ENCODE data around the gene ASZ1. TPM values are rescaled to one million over a fixed set of nuclear protein-coding genes. Genes with fewer than 3 reads are reported as not detected.

Gene ASZ1
- total and polyA plus RNA-seq, 4 donors = not detected

- 97 to 99% methylated on average over 3 of the region's 3 CpGs for WGBS, 2 donors
- no peak overlapping the region for H3K27ac ChIP-seq (ENCODE audit: low read depth in 1 of 2, low read length in 2 of 2)
- no peaks in the 10 kb centered on the region for H3K36me3 ChIP-seq (ENCODE audit: control insufficient read depth in 1 of 2, insufficient read depth in 2 of 2, low read length in 1 of 2)
- no peak for DNase-seq
- no peak overlapping the region for H3K4me3 ChIP-seq (ENCODE audit: low read length in 2 of 2)
- peaks cover 2% of the 10 kb centered on the region for H3K9me3 ChIP-seq (ENCODE audit: control insufficient read depth, low read length)
- intact Hi-C loops (cut with DNase I) = loop anchor here (5.0 to 10.0 kb wide), 3 partner anchors 178 to 455 kb away; no protein-coding TSS in a partner anchor
- ATAC-seq (ENCODE audit: low FRiP score) = no peak
- H3K4me1 ChIP-seq (ENCODE audit: control insufficient read depth in 1 of 2, insufficient read depth in 2 of 2, low read length in 2 of 2) = no peaks in the 10 kb centered on the region
- H3K27me3 ChIP-seq (ENCODE audit: control insufficient read depth in 1 of 2, insufficient read depth in 2 of 2, low read length in 1 of 2) = no peaks in the 10 kb centered on the region
Measured at GRCh38 chr7:117389871-117390270, 37.4 kb downstream of the ASZ1 start.

DNA sequence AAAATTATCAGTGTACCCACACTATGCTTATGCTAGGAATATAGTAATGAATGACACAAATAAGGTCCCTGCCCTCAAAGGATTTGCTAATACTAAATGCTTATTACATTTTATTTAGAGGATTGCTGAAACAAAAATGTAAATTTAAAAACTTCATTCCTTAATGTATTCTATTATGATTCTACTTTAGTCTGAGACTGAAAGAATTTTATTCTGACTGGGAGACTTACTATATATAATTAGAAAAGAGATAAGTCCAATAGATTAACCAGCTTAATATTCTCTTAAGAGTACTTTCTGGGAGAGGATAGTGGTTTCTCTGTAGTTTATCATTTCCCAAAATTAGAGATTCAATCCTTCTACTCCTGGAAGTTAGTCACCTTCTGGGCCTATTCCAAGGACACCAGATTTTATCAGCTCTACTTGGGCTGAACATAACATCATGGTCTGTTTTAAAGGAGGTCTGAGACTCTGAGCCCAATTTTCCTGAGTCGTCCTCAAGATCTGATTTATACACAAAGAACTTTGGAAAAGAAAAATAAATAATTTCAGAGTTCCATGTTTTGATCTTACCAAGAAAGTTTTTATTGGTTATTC is 41.1 kb downstream of the ASZ1 start:
- intact Hi-C loops (cut with DNase I) = loop anchor here (5.0 to 10.0 kb wide), 3 partner anchors 174 to 451 kb away; no protein-coding TSS in a partner anchor
- Histone ChIP-seq H3K27ac (ENCODE audit: low read depth in 1 of 2, low read length in 2 of 2) (no peak overlapping the region), H3K4me3 (ENCODE audit: low read length in 2 of 2) (no peak overlapping the region), H3K9me3 (ENCODE audit: control insufficient read depth, low read length) (peaks cover 2% of the 10 kb centered on the region), H3K36me3 (ENCODE audit: control insufficient read depth in 1 of 2, insufficient read depth in 2 of 2, low read length in 1 of 2) (no peaks in the 10 kb centered on the region), H3K27me3 (ENCODE audit: control insufficient read depth in 1 of 2, insufficient read depth in 2 of 2, low read length in 1 of 2) (no peaks in the 10 kb centered on the region), H3K4me1 (ENCODE audit: control insufficient read depth in 1 of 2, insufficient read depth in 2 of 2, low read length in 2 of 2) (no peaks in the 10 kb centered on the region)
- no peak for ATAC-seq (ENCODE audit: low FRiP score)
- no peak for DNase-seq
- 0 to 14% methylated on average over 1 of the region's 1 CpG for WGBS, 2 donors

GRCh38 chr7:117385363-117386109 is 41.8 kb downstream of the ASZ1 start:
- no peaks in the 10 kb centered on the region for H3K4me1 ChIP-seq (ENCODE audit: control insufficient read depth in 1 of 2, insufficient read depth in 2 of 2, low read length in 2 of 2)
- intact Hi-C loops (cut with DNase I) = loop anchor here (5.0 to 10.0 kb wide), 3 partner anchors 173 to 451 kb away; no protein-coding TSS in a partner anchor
- no peak overlapping the region for H3K4me3 ChIP-seq (ENCODE audit: low read length in 2 of 2)
- no peaks in the 10 kb centered on the region for H3K36me3 ChIP-seq (ENCODE audit: control insufficient read depth in 1 of 2, insufficient read depth in 2 of 2, low read length in 1 of 2)
- H3K27ac ChIP-seq (ENCODE audit: low read depth in 1 of 2, low read length in 2 of 2) = no peak overlapping the region
- H3K27me3 ChIP-seq (ENCODE audit: control insufficient read depth in 1 of 2, insufficient read depth in 2 of 2, low read length in 1 of 2) = no peaks in the 10 kb centered on the region
- DNase-seq (no peak), ATAC-seq (ENCODE audit: low FRiP score) (no peak)
- peaks cover 2% of the 10 kb centered on the region for H3K9me3 ChIP-seq (ENCODE audit: control insufficient read depth, low read length)
- 55 to 56% methylated on average over 6 of the region's 6 CpGs for WGBS, 2 donors

DNA sequence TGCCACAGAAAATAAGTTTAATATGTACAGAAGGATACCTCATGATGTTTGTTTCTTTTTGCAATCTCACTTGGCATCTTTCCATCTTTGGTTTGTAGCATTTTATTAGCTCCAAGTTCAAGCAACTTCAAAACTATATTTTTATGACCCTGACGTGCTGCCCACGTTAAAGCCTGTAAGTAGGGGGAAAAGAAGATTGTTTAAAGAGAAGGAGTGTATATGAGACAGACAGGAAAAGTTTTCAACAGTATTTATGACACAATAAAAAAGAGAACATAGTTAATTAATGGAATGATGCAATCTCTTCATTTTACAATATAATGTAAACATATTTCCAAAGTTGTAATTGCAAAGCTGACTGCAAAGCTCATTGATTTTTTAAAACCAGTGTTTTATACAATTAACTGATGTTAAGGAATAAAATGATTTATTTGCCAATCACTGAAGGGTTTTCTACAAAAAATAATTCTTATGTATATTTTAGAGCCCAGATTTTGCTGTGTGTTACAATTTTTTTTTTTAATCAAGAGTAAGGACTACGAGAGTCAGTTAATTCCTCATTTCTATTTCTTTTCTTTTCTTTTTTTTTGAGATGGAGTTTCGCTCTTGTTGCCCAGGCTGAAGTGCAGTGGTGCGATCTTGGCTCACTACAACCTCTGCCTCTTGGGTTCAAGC is 42.5 kb downstream of the ASZ1 start:
- intact Hi-C loops (cut with DNase I) = loop anchor here (5.0 to 10.0 kb wide), 3 partner anchors 173 to 450 kb away; no protein-coding TSS in a partner anchor
- Histone ChIP-seq H3K27me3 (ENCODE audit: control insufficient read depth in 1 of 2, insufficient read depth in 2 of 2, low read length in 1 of 2) (no peaks in the 10 kb centered on the region), H3K4me1 (ENCODE audit: control insufficient read depth in 1 of 2, insufficient read depth in 2 of 2, low read length in 2 of 2) (no peaks in the 10 kb centered on the region), H3K27ac (ENCODE audit: low read depth in 1 of 2, low read length in 2 of 2) (no peak overlapping the region), H3K4me3 (ENCODE audit: low read length in 2 of 2) (no peak overlapping the region), H3K9me3 (ENCODE audit: control insufficient read depth, low read length) (peaks cover 2% of the 10 kb centered on the region), H3K36me3 (ENCODE audit: control insufficient read depth in 1 of 2, insufficient read depth in 2 of 2, low read length in 1 of 2) (no peaks in the 10 kb centered on the region)
- 74 to 81% methylated on average over 5 of the region's 5 CpGs for WGBS, 2 donors
- ATAC-seq (ENCODE audit: low FRiP score) (no peak), DNase-seq (no peak)

- Histone ChIP-seq H3K9me3 (ENCODE audit: control insufficient read depth, low read length) (no peaks in the 10 kb centered on the region), H3K27me3 (ENCODE audit: control insufficient read depth in 1 of 2, insufficient read depth in 2 of 2, low read length in 1 of 2) (no peaks in the 10 kb centered on the region), H3K4me3 (ENCODE audit: low read length in 2 of 2) (no peak overlapping the region), H3K4me1 (ENCODE audit: control insufficient read depth in 1 of 2, insufficient read depth in 2 of 2, low read length in 2 of 2) (no peaks in the 10 kb centered on the region), H3K27ac (ENCODE audit: low read depth in 1 of 2, low read length in 2 of 2) (no peak overlapping the region), H3K36me3 (ENCODE audit: control insufficient read depth in 1 of 2, insufficient read depth in 2 of 2, low read length in 1 of 2) (no peaks in the 10 kb centered on the region)
- intact Hi-C loops (cut with DNase I) = loop anchor here (10.0 kb wide), 2 partner anchors 399 to 449 kb away; no protein-coding TSS in a partner anchor
- ATAC-seq (ENCODE audit: low FRiP score) (no peak), DNase-seq (no peak)
- WGBS, 2 donors = 76 to 79% methylated on average over 3 of the region's 3 CpGs
Measured at GRCh38 chr7:117383483-117384189, 43.7 kb downstream of the ASZ1 start.

GRCh38 chr7:117383046-117383445 is 44.2 kb downstream of the ASZ1 start:
- DNase-seq (no peak), ATAC-seq (ENCODE audit: low FRiP score) (no peak)
- Histone ChIP-seq H3K4me3 (ENCODE audit: low read length in 2 of 2) (no peak overlapping the region), H3K9me3 (ENCODE audit: control insufficient read depth, low read length) (no peaks in the 10 kb centered on the region), H3K27me3 (ENCODE audit: control insufficient read depth in 1 of 2, insufficient read depth in 2 of 2, low read length in 1 of 2) (no peaks in the 10 kb centered on the region), H3K36me3 (ENCODE audit: control insufficient read depth in 1 of 2, insufficient read depth in 2 of 2, low read length in 1 of 2) (no peaks in the 10 kb centered on the region), H3K4me1 (ENCODE audit: control insufficient read depth in 1 of 2, insufficient read depth in 2 of 2, low read length in 2 of 2) (no peaks in the 10 kb centered on the region), H3K27ac (ENCODE audit: low read depth in 1 of 2, low read length in 2 of 2) (no peak overlapping the region)
- intact Hi-C loops (cut with DNase I) = loop anchor here (10.0 kb wide), 2 partner anchors 398 to 448 kb away; no protein-coding TSS in a partner anchor
- WGBS, 2 donors = 89 to 94% methylated on average over 2 of the region's 2 CpGs

DNA sequence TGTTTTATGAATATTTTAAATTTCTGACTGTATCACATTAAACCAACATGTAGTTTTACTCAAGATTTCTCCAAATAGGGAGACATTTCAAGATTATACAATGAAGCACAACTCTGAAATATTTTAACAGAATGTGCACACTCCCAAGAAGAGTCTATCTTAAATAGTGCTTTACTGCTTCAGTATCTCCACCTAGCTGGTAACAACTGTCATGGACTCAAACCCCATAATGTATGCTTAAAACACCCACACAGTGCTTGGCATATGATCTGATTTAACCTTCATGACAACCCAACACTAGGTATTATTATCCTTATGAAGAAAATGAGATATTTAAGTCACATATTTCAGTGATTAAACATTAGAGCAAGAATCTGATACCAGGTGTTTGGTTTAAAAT is 45.9 kb downstream of the ASZ1 start:
- Histone ChIP-seq H3K9me3 (ENCODE audit: control insufficient read depth, low read length) (no peaks in the 10 kb centered on the region), H3K27me3 (ENCODE audit: control insufficient read depth in 1 of 2, insufficient read depth in 2 of 2, low read length in 1 of 2) (no peaks in the 10 kb centered on the region), H3K36me3 (ENCODE audit: control insufficient read depth in 1 of 2, insufficient read depth in 2 of 2, low read length in 1 of 2) (no peaks in the 10 kb centered on the region), H3K27ac (ENCODE audit: low read depth in 1 of 2, low read length in 2 of 2) (no peak overlapping the region), H3K4me3 (ENCODE audit: low read length in 2 of 2) (no peak overlapping the region), H3K4me1 (ENCODE audit: control insufficient read depth in 1 of 2, insufficient read depth in 2 of 2, low read length in 2 of 2) (no peaks in the 10 kb centered on the region)
- DNase-seq (no peak), ATAC-seq (ENCODE audit: low FRiP score) (no peak)
- intact Hi-C loops (cut with DNase I) = loop anchor here (10.0 kb wide), 2 partner anchors 397 to 447 kb away; no protein-coding TSS in a partner anchor

- intact Hi-C loops (cut with DNase I) = no loop called here
- Histone ChIP-seq H3K27ac (ENCODE audit: low read depth in 1 of 2, low read length in 2 of 2) (no peak overlapping the region), H3K4me1 (ENCODE audit: control insufficient read depth in 1 of 2, insufficient read depth in 2 of 2, low read length in 2 of 2) (no peaks in the 10 kb centered on the region), H3K9me3 (ENCODE audit: control insufficient read depth, low read length) (no peaks in the 10 kb centered on the region), H3K4me3 (ENCODE audit: low read length in 2 of 2) (no peak overlapping the region), H3K27me3 (ENCODE audit: control insufficient read depth in 1 of 2, insufficient read depth in 2 of 2, low read length in 1 of 2) (no peaks in the 10 kb centered on the region), H3K36me3 (ENCODE audit: control insufficient read depth in 1 of 2, insufficient read depth in 2 of 2, low read length in 1 of 2) (no peaks in the 10 kb centered on the region)
- no peak for DNase-seq
- 54 to 64% methylated on average over 2 of the region's 2 CpGs for WGBS, 2 donors
- ATAC-seq (ENCODE audit: low FRiP score) = no peak
Measured at GRCh38 chr7:117375380-117375779, 51.9 kb downstream of the ASZ1 start.
